ENCODE results near the gene SMIM1. TPM values are rescaled to one million over a fixed set of nuclear protein-coding genes. Genes with fewer than 3 reads are reported as not detected.
A peak's percentile ranks its signal among the peaks of the same experiment; 100 is the strongest.

SMIM1 gene
- total RNA-seq, 2 experiments from 2014 or later: 3.8 to 4.3 TPM

DNA sequence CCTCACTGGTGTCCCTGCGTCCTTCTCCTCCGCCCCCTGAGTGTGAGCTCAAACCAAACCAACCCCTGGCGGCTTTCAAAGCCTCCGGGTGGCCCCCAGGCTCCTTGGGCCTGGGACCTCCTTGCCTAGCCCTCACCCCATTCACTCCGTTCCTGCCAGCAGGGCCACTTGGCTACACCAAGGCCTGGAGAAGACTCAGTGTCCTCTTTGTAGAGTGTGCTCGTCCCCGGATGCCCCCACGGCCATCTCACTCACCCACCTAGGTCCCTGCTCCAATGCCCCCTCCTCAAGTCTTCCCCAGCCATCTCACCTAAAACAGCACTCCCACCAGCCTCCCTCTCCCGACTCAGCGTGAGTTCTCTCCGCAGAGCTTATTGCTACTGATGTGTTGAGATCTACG is 27.5 kb upstream of the SMIM1 start:
- POLR2A ChIA-PET: no interaction called here
- no peak overlapping the region for H3K4me3 ChIP-seq (ENCODE audit: low read depth, low read length, poor library complexity, severe bottlenecking)
- no peaks in the 10 kb centered on the region for H4K20me1 ChIP-seq (ENCODE audit: insufficient read depth, low read length)
- DNase-seq (ENCODE audit: low spot score): no peak
- intact Hi-C loops (cut with micrococcal nuclease; ENCODE audit: unreplicated experiment): no loop called here
- CTCF ChIA-PET (ENCODE audit: unreplicated experiment): no interaction called here
- TF ChIP-seq CTCF (conservative IDR thresholded peaks at IDR 0.05; ENCODE audit: low read length): no peak
- no peak for TF ChIP-seq EZH2phosphoT487 (IDR thresholded peaks at IDR 0.05; ENCODE audit: borderline replicate concordance, low read depth, low read length)
- H3K9me2 ChIP-seq (ENCODE audit: insufficient read depth, low read length): no peaks in the 10 kb centered on the region
- H3K79me2 ChIP-seq (ENCODE audit: insufficient read depth, low read depth, low read length): no peaks in the 10 kb centered on the region
- H3K36me3 ChIP-seq (ENCODE audit: insufficient read depth, low read length): no peaks in the 10 kb centered on the region
- no peaks in the 10 kb centered on the region for H3K4me1 ChIP-seq (ENCODE audit: insufficient read depth, low read length, poor library complexity, severe bottlenecking)
- H3K9me3 ChIP-seq (ENCODE audit: low read length): no peaks in the 10 kb centered on the region
- no peak overlapping the region for H3K4me2 ChIP-seq (ENCODE audit: low read length)
- no peak overlapping the region for H2AFZ ChIP-seq (ENCODE audit: low read length)
- H3K27ac ChIP-seq (ENCODE audit: low read depth, low read length, poor library complexity, severe bottlenecking): no peak overlapping the region
- BruUV-seq (replicated peaks): no TSS peak

DNA sequence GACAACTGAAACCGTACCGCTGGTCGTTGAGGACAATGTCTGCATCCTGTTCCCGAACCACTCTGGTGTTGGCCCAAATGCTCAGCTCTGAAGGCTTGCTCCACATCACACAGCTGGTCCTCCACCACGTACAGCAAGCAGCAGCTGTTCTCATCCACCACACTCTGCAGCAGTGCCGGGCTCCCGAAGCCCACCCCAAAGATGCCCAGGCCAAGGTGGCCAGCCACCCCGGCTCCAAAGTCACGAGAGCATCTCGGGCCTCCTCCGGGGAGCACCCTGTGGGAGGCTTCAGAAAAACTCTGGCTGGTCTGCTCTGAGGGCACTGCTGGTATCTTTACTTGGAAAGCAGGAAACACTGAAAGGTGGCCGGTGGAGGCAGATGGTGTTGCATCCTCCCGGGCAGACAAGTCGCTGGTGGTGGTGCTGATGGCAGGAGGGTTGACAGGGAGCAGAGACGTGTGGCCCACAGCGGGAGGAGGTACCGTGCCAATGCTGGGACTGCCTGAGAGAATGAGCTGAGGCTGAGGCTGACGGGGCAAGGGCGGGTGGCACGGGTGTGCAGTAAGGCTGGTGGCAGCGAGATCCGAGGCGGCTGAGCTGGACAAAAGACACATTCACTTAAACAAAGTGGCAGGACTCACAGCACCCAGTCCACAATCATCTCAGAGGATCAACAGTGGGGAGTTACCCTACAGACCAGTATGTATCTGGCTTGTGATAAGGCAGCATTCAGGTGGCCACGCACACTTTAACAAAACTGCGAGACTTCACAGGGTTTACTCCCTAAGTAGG is 26.8 kb upstream of the SMIM1 start:
- Histone ChIP-seq H3K79me2 (ENCODE audit: insufficient read depth, low read depth, low read length) (no peaks in the 10 kb centered on the region), H2AFZ (ENCODE audit: low read length) (no peak overlapping the region), H4K20me1 (ENCODE audit: insufficient read depth, low read length) (no peaks in the 10 kb centered on the region), H3K27ac (ENCODE audit: low read depth, low read length, poor library complexity, severe bottlenecking) (no peak overlapping the region), H3K36me3 (ENCODE audit: insufficient read depth, low read length) (no peaks in the 10 kb centered on the region), H3K4me2 (ENCODE audit: low read length) (no peak overlapping the region; the same call in 1 of the 2 replicates), H3K4me1 (ENCODE audit: insufficient read depth, low read length, poor library complexity, severe bottlenecking) (no peaks in the 10 kb centered on the region), H3K9me2 (ENCODE audit: insufficient read depth, low read length) (no peaks in the 10 kb centered on the region), H3K9me3 (ENCODE audit: low read length) (no peaks in the 10 kb centered on the region), H3K4me3 (ENCODE audit: low read depth, low read length, poor library complexity, severe bottlenecking) (no peak overlapping the region)
- no peak for TF ChIP-seq EZH2phosphoT487 (IDR thresholded peaks at IDR 0.05; ENCODE audit: borderline replicate concordance, low read depth, low read length)
- no peak for TF ChIP-seq CTCF (conservative IDR thresholded peaks at IDR 0.05; ENCODE audit: low read length)
- no TSS peak for BruUV-seq (replicated peaks)
- intact Hi-C loops (cut with micrococcal nuclease; ENCODE audit: unreplicated experiment): no loop called here
- ChIA-PET CTCF (ENCODE audit: unreplicated experiment) (interaction anchor here (0.5 kb wide), 1 partner anchor 182 kb away, joined by 11 read pairs; no protein-coding TSS in a partner anchor), POLR2A (no interaction called here)
- DNase-seq (ENCODE audit: low spot score): no peak

GRCh38 chr1:3746389-3746829 is 26.1 kb upstream of the SMIM1 start:
- TF ChIP-seq CTCF (conservative IDR thresholded peaks at IDR 0.05; ENCODE audit: low read length) (no peak), EZH2phosphoT487 (IDR thresholded peaks at IDR 0.05; ENCODE audit: borderline replicate concordance, low read depth, low read length) (no peak)
- Histone ChIP-seq H3K27ac (ENCODE audit: low read depth, low read length, poor library complexity, severe bottlenecking) (no peak overlapping the region), H3K4me2 (ENCODE audit: low read length) (peak overlapping the region; percentile 48; the same call in 1 of the 2 replicates), H4K20me1 (ENCODE audit: insufficient read depth, low read length) (no peaks in the 10 kb centered on the region), H3K79me2 (ENCODE audit: insufficient read depth, low read depth, low read length) (no peaks in the 10 kb centered on the region), H3K4me3 (ENCODE audit: low read depth, low read length, poor library complexity, severe bottlenecking) (no peak overlapping the region), H2AFZ (ENCODE audit: low read length) (no peak overlapping the region), H3K4me1 (ENCODE audit: insufficient read depth, low read length, poor library complexity, severe bottlenecking) (no peaks in the 10 kb centered on the region), H3K36me3 (ENCODE audit: insufficient read depth, low read length) (no peaks in the 10 kb centered on the region), H3K9me2 (ENCODE audit: insufficient read depth, low read length) (no peaks in the 10 kb centered on the region), H3K9me3 (ENCODE audit: low read length) (no peaks in the 10 kb centered on the region)
- BruUV-seq (replicated peaks): no TSS peak
- intact Hi-C loops (cut with micrococcal nuclease; ENCODE audit: unreplicated experiment): no loop called here
- CTCF ChIA-PET (ENCODE audit: unreplicated experiment): interaction anchor here (0.5 kb wide), 1 partner anchor 183 kb away, joined by 11 read pairs; no protein-coding TSS in a partner anchor
- DNase-seq (ENCODE audit: low spot score): no peak
- POLR2A ChIA-PET: no interaction called here

All from OCI-LY7 (cell line).